Activated CD4-positive, alpha-beta T cell treated with anti-CD3 and anti-CD28 coated beads for 48 hours (primary cell): ENCODE results near the gene TNFAIP3.

ENCODE experiments used
- DNase-seq: peaks from one replicate; pipeline ENCODE4 v3.0.0-alpha.2; 2020

The TNFAIP3 gene

DNA sequence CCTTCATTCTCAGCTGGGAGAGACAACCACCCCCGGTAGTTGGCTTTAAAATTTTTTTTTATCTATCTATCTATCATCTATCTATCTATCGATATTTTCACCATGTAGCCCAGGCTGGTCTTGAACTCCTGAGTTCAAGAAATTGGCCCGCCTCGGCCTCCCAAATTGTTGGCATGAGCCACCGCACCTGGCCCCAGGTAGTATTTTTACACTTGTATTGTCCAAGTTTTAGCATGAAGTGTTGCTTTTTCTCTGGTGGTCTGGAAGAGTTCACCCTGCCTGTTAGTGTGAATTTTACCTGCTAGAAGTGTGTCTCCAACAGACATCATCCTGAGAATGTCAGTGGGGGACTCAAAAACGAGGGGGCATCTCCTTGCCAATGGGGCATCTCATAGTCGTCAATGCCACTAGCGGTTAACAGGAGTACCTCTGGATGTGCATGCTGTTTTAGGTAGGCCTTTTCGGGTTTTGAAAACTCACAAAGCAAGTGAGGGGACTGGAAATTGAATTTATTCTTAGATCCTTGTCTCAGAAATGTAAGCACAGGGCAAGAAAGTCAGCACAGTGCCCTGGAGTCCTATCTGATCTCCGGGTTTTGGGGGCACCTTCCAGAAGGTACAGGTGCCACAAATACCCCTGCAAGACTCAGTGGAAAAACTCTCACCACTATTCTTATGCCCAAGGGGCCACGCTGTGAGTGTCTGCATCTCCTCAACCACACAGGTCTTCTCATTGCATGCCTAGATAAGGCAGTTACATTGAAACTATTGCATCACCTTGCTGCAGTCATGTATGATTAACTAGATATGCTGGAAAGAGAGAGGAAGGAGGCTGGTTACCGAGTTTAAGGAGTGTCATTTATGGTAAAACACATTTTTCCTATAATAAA lies 37.1 kb downstream of the TNFAIP3 start:
- peak; percentile 73 for DNase-seq

DNA sequence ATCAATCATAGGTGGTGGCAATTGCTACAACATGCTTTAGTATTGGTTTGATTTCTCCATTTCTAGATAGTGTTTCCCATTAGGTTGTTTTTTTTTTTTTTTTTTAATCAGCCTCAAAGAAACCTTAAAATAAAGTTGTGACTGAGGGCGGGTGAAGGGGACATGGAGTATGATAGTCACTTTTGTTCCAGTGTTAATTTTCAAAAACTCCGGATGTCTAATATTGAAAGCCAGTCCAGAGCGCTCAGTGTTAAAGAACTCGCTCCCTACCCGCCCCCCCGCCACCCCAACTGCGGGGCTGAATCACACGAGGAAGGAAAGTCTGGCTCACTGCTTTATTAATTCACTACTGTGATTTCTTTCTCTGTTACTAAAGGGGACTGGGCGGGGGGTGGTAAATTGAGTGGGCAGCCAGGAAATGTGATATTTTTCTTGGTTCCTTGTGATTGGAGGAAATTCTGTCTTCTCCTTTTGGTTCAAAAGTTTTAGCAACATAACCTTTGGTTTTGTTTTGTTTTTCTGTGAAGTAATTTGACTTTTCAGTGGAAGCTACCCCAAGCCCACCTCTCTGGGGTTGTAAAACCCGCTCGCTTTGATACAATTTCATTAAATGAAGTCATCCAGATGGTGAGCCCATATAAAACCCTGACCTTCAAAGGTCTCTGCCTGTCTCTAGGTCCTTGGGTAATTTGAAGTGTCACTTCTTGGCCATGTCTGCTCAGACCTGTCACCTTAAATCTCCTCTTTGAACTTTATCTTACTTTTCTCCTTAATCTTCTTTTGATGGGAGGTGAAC lies 38.0 kb downstream of the TNFAIP3 start:
- peak; percentile 91 for DNase-seq

DNA sequence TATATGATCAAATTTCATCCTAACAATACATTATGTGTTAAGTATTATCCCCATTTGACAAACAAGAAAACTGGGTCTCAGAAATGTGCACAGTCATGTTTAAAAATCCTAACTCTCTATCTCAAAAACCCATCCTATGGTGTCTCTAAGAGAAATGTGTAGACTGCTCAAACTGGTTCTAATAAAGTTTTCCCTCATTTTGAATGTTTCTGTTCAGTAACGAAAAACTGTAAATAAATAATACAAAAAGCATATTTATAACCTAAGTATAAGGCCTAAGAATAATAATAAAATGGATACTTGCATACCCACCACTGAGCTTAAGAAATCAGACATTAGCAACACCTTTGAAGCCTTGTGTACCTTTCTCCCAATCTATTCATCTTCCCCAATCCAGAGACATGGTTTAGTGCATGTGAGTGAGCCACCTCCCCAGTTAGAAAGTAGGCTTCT lies 39.0 kb downstream of the TNFAIP3 start:
- DNase-seq = no peak

DNA sequence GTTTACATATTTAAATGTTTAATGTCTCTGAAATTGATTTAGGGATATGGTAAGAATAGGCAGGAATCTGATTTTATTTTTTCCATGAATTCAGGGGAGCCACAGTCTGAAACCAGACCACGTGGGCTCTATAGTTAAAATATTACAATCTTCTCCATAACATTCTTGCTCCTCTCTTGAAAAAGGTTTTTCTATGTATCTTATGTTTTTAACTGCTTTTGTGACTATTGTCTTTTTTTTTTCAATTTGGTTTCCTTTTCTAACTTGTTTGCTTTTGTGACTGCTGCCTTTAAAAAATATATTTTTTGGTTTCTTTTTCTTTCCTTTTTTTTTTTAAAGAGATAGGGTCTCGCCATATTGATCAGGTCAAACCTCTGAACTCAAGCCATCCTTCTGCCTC lies 40.1 kb downstream of the TNFAIP3 start:
- DNase-seq = no peak

DNA sequence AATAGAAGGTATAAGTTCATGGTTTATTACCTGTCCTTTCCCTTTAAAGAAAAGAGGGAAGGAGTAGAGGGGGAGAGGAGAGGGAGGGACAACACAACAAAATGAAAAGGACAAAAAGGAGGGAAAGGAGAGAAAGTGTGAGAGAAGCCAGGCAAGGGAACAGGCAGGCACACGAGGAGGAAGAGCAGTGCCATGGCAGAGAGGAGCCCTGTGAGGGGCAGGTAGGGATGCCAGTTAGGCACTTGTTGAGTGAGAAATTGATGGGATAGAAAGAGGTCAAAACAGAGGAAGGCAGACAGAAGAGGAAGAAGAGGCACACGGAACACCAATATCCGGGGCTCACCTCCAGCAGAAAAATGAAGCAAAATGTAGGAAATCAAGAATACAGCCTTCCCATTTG lies 42.5 kb downstream of the TNFAIP3 start:
- DNase-seq = no peak

DNA sequence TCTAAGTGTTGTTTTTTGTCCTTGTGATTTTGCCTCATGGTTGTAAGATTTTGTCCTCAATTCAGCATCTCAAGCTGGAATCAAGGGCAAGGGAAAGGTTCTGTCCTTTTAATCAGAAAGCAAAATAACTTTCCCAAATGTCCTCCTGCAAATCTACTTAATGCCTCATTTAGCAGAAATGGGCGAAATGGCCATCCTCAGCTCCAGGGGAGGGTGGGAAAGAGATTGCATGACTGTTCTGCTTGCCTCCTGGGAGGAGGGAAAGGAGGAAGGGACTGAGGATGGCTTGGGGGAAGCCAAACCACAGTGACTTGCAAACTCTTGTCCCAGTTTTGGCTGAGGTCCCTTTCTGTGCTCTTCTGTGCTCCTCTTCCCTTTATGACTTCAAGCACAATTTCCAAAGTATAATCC lies 43.4 kb downstream of the TNFAIP3 start:
- no peak for DNase-seq

DNA sequence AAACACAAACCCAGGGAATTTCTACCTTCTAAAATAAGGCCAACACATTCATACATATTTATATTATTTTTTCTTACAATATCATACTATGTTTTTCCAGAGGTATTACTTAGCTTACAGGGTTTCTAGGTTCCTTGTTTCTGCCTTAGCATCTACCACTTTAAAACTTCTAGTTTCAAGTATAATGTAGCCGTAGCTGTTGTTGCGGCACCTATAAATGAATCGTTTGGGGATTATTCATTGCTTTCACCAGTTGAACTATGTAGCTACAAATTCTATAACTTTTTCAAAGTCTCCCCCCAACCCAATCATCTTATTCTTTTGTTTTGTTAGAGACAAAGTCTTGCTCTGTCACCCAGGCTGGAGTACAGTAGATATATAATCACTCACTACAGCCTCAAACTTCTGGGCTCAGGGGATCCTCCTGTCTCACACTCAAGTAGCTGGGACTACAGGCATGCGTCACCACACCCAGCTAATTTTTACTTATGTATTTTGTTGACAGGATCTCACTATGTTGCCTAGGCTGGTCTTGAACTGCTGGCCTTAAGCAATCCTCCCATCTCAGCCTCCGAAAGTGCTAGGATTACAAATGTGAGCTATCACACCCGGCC lies 43.9 kb downstream of the TNFAIP3 start:
- no peak for DNase-seq

DNA sequence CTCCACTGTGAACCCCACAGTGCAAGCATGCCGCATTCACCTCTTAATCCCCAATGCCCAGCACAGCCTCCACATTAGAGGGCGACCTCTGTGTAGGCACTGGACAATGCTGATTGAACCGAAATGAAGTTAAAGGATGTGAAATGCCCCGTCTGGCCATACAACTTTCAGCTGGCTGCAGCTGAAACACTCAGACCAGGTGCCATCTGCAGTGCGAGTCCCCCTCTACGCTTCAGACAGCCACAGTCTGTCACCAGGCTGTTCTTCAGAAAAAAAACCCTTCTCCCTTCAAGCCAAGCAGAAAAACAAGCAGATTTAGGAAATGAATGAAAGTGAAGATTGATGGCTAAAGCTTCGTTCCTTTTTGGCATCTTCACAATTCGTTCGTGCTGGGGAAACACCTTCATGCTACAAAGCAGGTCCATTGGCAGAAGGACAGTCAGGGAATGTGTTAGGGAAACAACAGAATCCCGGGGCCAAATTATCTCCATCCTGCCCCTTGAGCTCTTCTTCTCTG lies 44.7 kb downstream of the TNFAIP3 start:
- DNase-seq = no peak

DNA sequence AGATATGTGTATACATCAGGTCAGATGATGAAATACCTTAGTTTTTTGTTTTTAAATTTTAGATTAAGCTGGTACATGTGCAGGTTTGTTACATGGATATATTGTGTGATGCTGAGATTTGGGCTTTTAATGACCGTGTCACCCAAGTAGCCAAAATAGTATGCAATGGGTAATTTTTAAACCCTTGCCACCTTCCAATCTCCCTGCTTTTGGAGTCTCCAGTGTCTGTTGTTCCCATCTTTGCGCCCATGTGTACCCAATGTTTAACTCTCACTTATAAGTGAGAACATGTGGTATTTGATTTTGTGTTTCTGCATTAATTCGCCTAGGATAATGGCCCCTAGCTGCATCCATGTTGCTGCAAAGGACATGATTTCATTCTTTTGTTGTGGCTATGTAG lies 45.8 kb downstream of the TNFAIP3 start:
- no peak for DNase-seq

DNA sequence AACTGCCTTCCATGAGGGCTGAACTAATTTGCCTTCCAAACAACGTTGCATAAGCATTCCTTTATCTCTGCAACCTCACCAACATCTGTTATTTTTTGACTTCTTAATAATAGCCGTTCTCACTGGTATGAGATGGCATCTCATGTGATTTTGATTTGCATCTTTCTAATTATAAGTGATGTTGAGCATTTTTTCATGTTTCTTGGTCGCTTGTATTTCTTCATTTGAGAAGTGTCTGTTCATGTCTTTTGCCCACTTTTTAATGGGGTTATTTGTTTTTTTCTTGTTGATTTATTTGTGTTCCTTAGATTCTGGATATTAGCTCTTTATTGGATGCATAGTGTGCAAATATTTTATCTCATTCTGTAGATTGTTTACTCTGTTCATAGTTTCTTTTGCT lies 46.4 kb downstream of the TNFAIP3 start:
- no peak for DNase-seq

DNA sequence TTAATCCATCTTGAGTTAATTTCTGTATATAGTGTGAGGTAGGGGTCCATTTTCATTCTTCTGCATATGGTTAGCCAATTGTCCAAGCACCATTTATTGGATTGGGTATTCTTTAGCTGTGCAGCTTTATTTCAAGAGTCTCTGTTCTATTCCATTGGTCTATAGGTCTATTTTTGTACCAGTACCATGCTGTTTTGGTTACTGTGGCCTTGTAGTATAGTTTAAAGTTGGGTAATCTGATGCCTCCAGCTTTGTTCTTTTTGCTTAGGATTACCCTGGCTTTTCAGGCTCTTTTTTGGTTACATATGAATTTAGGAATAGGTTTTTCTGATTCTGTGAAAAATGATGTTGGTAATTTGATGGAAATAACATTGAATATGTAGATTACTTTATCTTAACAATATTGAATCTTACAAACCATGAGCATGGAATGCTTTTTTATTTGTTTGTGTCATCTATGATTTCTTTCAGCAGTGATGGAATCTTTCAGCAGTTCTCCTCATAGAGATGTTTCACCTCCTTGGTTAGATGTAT lies 47.0 kb downstream of the TNFAIP3 start:
- DNase-seq = no peak

DNA sequence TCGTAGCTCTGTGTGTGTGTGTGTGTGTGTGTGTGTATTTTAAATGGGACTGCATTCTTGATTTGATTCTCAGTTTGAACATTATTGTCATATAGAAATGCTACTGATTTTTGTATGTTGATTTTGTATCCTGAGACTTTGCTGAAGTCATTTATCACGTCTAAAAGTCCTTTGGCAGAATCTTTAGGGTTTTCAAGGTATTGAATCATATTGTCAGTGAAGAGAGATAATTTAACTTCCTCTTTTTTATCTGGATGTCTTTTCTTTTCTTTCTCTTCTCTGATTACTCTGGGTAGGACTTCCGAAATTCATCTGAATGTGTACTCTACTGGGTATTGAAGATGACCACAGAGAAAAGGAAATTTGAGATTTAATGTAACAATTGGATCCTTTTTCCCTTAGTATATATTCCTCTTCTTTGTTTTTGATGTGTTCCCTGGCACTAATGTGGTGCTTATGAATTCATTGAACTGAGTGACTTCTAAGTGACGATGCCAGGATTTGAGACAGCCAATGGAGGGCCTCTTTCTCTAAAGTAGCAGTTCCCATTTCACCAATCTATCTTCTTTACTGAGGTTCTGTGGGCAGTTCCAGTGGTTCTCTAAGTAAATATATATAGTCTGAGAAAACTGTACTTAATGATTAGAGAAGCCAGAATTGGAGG lies 47.6 kb downstream of the TNFAIP3 start:
- DNase-seq = no peak

DNA sequence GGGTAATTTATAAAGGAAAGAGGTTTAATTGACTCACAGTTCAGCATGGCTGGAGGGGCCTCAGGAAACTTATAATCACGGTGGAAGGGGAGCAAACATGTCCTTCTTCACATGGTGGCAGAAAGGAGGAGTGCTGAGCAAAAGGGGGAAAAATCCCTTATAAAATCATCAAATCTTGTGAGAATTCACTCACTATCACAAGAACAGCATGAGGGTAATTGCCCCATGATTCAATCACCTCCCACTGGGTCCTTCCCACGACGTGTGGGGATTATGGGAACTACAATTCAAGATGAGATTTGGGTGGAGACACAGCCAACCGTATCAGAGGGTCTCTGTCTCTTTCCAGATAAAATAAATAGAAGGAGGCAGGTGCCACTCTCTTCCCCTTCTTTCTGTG lies 48.7 kb downstream of the TNFAIP3 start:
- DNase-seq = no peak

DNA sequence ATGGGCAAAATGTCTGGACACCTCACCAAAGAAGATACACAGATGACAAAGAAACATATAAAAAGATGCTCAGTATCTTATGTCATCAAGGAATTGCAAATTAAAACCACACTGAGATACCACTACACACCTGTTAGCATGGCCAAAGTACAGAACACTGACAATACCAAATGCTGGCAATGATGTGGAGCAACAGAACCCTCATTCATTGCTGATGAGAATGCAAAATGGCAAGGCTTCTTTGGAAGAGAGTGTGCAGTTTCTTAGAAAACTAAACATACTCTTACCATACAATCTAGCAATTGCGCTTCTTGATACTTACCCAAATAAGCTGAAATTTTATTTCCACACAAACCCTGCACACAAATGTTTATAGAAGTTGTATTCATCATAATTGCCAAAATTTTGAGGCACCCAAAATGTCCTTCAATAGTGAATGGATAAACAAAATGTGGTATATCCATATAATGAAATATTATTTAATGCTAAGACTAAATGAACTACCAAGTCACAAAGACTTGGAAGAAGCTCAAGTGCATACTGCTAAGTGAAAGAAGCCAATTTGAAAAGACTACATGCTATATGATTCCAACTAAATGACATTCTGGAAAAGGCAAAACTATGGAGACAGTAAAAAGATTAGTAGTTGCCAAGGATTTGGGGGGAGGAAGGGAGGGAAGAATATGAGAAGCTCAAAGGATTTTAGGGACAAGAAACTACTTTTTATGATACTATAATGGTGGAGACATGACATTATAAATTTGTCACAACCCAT lies 50.7 kb downstream of the TNFAIP3 start:
- no peak for DNase-seq

DNA sequence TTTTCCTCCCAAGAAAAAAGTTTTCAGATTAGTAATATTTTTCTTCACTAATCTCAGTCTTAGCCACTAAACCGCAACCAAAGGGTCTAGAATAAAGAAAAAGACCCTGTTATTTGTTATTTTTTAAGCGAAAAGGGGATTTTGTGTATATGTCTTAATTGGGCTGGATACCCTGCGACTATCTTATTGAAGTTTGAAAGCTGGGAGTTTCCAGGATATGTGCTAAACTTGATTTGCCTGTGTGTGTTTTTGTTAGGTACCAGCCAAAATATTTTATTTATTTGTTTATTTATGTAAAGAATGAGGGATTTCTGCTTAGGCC lies 52.4 kb downstream of the TNFAIP3 start:
- no peak for DNase-seq

DNA sequence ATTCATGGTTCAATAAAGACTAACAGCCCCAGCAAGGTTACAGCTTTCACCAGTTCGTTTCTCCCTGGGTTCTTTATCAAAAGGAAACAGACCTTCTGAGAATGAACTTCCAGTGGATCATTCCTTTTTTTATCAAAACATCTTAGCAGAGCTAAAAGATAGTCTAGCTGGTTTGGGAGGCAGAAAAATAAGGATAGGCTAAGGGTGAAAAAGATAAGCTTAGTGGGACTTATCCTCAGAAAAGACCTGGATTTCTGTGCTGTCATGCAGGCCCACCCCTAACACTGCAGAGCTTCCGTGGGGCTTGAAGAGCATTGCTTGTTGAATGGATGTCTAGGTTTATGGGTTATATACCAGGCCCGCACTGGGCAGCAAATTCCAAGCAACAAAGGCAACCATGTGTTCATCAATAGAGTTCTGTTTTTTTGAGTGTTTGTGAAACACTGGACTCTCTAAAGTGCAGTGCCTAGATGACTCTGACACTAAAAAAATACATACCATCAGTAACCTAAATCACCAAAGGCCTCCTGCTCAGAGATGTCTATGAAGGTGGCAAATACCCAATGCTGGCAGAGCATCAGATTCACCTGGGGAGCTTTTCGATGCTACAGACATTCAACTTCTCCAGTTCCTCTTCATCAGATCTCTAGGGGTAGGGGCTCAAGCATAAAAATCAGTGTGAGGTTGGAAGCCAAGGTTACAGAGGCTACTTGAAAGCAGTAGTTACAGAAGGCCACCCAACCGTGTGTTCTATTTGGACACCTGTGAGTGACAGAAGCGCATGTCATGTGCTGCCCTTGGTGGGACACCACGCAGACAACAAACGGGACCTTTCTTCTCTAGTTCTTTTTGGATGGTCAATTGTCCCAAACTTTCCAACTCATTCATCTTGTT lies 53.0 kb downstream of the TNFAIP3 start:
- no peak for DNase-seq

DNA sequence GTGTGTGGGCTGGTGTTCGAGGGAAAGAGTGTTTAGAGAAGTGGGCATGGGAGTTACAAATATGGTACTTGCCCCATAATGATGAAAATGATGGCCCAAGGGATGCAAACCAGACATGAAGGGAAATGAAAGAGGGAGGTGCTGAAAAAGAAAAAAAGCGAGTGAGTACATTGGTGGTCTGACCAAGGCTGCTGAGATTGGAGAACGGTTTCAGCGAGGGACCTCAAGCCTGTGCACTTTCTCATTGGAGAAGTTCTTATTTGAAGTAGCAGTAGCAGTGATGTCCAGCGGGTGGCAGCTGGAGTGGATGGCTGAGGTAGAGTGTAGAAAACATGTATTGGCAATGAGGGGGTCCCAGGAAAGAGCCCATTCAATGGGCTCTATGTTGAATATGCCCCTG lies 54.8 kb downstream of the TNFAIP3 start:
- DNase-seq = peak; percentile 21

DNA sequence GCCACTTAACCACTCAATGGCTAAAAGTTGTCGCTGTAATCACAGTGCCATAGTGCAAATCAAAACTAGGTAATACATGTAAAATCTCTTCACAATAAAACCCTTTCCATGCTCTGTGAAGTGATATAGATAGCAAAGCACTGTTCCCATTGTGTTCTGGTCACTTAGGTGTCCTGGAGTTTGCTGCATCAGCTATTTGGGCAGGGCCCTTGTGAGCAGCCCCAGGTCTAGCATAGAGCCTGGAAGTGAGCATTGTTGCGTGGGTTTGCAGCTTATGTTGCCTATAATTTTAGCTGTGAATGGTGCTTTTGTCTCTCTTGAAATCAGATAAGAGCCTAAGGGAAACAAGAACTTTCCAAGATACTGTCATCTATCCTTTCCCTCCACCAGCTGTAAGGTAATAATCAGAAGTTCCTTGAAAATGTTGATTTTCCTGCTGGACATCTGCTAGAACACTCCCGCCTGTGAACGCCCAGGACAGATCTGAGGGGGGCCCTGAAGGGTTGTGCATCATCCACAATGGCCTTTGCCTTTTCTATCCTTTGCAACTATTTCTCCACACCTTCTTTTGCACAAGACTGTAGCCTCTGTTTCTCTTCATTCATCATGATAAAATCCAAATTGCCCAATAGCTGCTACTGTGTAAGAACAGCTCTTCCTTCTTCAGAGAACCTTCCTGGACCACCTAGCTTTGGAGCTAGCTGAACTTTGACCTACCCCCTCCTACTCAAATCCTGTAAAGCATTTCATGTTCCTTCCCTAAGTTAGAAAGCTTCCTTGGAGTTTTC lies 57.0 kb downstream of the TNFAIP3 start:
- no peak for DNase-seq

DNA sequence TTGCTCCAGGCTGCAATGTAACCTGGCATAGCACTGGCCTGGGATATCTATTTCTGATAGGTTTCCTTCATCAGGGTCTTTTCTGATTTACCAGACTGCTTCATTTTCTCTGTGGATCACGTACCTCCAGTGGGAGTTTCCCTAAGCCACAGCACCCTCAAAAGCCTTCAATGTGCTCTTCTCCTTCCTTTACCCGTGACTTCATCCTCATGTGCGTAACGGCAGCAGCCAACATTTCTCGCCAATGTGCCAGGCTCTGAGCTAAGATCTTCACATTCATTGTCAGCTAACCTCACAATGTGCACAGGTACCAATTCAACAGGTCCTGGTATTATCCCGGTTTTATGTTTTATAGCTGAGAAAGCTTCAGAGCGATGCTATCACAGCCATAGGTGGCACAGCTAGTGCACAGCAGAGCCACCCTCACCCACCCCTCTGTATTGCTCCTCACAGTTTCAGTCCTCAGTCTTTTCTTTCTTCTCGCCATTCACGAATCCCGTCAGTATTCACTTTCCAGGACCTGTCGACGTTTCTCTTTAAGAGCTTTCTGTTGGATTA lies 58.2 kb downstream of the TNFAIP3 start:
- no peak for DNase-seq
